Tibial artery (tissue), 4 donors: ENCODE results near the gene CGNL1.

Experiments
- DNase-seq, 2 donors: peaks; one replicate each; pipeline ENCODE4 v3.0.0-alpha.2; 2019
- H3K27ac ChIP-seq, 2 donors: fragments of 200-600 bp; sonication (generic) in 1 of 2; 1 replicate in 1 of 2; 2 replicates in 1 of 2; pipeline ENCODE4 v1.5.1; 2018 to 2019; ENCODE audit warnings: mild to moderate bottlenecking in 1 of 2
- H3K27me3 ChIP-seq, 2 donors: fragments of 200-600 bp; sonication (generic) in 1 of 2; one replicate each; pipeline versions ENCODE4 v1.5.1 to v1.6.0; 2016 to 2019
- H3K36me3 ChIP-seq, 3 donors: fragments of 200-600 bp; sonication (generic) in 2 of 3; one replicate each; pipeline ENCODE4 v1.5.1; 2016 to 2019; ENCODE audit warnings: mild to moderate bottlenecking in 2 of 3
- H3K4me1 ChIP-seq, 4 donors: fragments of 200-600 bp; sonication (generic) in 2 of 4; 1 replicate in 3 of 4; 2 replicates in 1 of 4; pipeline ENCODE4 v1.5.1; 2016 to 2019
- H3K4me3 ChIP-seq, 2 donors: fragments of 200-600 bp; sonication (generic) in 1 of 2; 1 replicate in 1 of 2; 2 replicates in 1 of 2; pipeline ENCODE4 v1.5.1; 2018 to 2019; ENCODE audit warnings: mild to moderate bottlenecking in 2 of 2
- H3K9me3 ChIP-seq, 3 donors: fragments of 200-600 bp; sonication (generic) in 1 of 3; one replicate each; pipeline ENCODE4 v1.5.1; 2016 to 2019
- intact Hi-C: fragments of 100-400 bp; cut with DNase I; formaldehyde crosslinking; loops from one replicate; pipeline ENCODE4 v1.15.0; 2023; ENCODE audit warnings: low total_unique reads
- TF ChIP-seq, protein P1 (sequence below), 2 experiments: fragments of 200-600 bp in 1 of 2; fragments of 450-650 bp in 1 of 2; IDR thresholded peaks; one replicate each; pipeline ENCODE4 v1.5.1; 2017 to 2019; ENCODE audit warnings: antibody characterized with exemption in 2 of 2, mild to moderate bottlenecking in 1 of 2, moderate library complexity in 1 of 2

Gene CGNL1

DNA sequence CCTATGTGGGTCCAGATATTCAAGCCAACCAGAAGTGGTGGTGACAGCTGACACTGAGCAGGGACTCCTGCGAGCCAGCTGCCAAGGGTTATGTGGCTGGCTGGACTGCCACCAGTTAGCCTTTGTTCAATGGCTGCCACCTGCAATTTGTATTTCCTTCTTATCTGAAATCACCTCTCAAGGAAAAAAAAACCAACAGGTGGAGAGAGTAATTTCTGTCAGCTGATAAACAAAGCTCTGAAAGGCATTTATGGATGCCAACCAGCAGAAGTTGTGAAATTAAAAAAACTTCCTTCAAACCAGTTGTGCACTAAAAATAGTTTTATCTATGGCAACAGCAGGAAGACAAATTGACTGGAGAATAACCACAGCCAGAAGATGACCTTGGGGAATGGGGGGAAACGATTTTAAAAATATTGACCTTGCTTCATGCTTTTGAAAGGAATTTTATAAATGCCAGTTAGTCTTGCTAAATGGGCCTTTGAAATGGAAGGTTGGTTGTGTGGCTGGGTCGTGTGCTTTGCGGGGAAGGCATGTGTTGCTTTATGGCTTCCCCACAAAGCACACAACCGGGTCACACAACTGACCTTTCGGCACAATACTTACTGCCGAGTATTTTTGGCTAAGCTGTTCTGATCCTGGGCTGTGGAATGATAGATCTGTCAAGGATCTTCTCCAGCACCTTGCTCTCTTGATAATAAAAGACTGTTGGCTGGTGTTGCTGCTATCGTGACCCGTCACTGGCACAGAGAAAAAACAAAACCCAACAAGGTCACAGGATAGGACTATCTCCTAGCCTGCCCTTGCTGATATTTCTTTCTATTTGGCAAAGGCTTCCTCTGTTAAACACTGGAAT is 218.9 kb downstream of the CGNL1 start:
- H3K27me3 ChIP-seq: peaks cover 0 to 9% of the 10 kb centered on the region in 2 donors
- H3K36me3 ChIP-seq: no peaks in the 10 kb centered on the region
- no peak overlapping the region for H3K4me3 ChIP-seq
- H3K9me3 ChIP-seq: no peaks in the 10 kb centered on the region
- peaks cover 0 to 24% (median 11%) of the 10 kb centered on the region in 4 donors for H3K4me1 ChIP-seq
- intact Hi-C loops: no loop called here
- no peak for DNase-seq
- TF ChIP-seq, protein P1, sequence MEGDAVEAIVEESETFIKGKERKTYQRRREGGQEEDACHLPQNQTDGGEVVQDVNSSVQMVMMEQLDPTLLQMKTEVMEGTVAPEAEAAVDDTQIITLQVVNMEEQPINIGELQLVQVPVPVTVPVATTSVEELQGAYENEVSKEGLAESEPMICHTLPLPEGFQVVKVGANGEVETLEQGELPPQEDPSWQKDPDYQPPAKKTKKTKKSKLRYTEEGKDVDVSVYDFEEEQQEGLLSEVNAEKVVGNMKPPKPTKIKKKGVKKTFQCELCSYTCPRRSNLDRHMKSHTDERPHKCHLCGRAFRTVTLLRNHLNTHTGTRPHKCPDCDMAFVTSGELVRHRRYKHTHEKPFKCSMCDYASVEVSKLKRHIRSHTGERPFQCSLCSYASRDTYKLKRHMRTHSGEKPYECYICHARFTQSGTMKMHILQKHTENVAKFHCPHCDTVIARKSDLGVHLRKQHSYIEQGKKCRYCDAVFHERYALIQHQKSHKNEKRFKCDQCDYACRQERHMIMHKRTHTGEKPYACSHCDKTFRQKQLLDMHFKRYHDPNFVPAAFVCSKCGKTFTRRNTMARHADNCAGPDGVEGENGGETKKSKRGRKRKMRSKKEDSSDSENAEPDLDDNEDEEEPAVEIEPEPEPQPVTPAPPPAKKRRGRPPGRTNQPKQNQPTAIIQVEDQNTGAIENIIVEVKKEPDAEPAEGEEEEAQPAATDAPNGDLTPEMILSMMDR (IDR thresholded peaks at IDR 0.05): no peak
- no peak overlapping the region for H3K27ac ChIP-seq

DNA sequence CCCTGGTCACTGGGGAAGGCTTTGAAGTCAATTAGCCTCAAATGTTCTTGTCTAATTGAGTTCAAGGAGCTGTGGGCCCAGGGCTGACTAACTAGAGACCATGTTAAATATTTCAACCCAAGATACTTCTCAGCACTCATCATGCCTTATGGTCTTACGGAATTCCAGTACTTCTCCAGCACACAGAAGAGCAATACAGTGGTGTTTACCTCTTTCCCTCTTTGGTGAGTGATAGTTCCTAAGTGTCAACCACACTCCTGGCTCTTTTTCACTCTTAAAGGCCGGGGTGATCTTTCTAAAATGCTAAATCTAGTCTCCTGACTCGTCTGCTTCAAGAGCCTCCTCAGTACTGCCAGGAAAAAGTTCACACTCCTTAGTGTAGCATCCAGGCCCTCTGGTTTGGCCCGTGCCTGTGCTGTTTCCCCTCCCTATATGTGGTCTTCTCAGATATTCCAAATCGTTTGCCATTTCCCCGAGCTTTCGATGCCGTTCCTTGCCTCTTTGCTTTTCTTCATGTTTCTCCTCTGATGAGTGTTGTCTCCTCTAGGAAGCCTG is 220.1 kb downstream of the CGNL1 start:
- no peaks in the 10 kb centered on the region for H3K9me3 ChIP-seq
- peaks cover 0 to 14% (median 7%) of the 10 kb centered on the region in 4 donors for H3K4me1 ChIP-seq
- intact Hi-C loops: no loop called here
- H3K4me3 ChIP-seq: no peak overlapping the region
- no peak overlapping the region for H3K27ac ChIP-seq
- DNase-seq: no peak
- TF ChIP-seq, protein P1 (IDR thresholded peaks at IDR 0.05): no peak
- no peaks in the 10 kb centered on the region for H3K36me3 ChIP-seq
- H3K27me3 ChIP-seq: peaks cover 0 to 5% of the 10 kb centered on the region in 2 donors

DNA sequence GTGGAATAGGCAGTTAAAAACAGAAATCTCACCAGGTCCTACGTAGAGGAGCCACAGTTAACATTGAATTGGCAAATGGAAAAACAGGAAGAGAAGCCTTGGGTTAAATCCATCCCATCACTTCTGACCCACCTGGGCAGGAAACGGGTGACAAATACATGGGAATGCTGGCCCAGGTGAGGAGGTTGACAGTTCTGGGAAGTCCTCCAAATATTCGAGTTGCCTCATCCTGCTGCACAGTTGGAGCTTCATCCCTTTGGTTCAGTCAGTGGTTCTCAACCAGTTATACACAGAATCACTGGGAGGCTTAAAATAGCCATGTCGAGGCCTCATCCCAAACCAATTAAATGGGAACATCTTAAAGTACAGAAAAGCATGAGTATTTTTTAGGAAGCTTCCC is 220.7 kb downstream of the CGNL1 start:
- H3K9me3 ChIP-seq: no peaks in the 10 kb centered on the region
- peaks cover 0 to 8% (median 2%) of the 10 kb centered on the region in 4 donors for H3K4me1 ChIP-seq
- no peaks in the 10 kb centered on the region for H3K36me3 ChIP-seq
- no peak overlapping the region for H3K4me3 ChIP-seq
- no peak for DNase-seq
- TF ChIP-seq, protein P1 (IDR thresholded peaks at IDR 0.05): no peak
- intact Hi-C loops: no loop called here
- peaks cover 0 to 1% of the 10 kb centered on the region in 2 donors for H3K27me3 ChIP-seq
- H3K27ac ChIP-seq: no peak overlapping the region

DNA sequence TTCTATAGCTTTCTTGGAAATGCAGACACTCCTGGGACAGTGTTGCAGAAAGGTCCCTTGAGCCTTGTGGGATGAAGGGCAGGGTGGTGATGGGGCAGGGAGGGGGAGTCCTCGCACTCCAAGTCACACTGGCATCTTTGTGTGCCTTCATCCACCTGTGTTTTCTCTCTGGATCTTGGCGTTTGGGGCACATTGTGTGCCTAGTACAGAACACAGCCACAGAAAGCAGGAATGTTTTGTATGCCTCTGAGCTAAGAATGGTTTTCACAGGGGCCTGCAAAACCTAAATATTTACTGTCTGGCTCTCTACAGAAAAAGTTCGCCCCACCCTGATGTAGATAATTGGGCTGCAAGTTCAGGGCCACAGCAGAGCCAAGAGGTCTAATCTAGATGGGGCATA is 221.1 kb downstream of the CGNL1 start:
- TF ChIP-seq, protein P1 (IDR thresholded peaks at IDR 0.05): no peak
- Histone ChIP-seq H3K9me3 (no peaks in the 10 kb centered on the region), H3K27ac (no peak overlapping the region), H3K4me1 (peaks cover 0 to 6% (median 0%) of the 10 kb centered on the region in 4 donors), H3K4me3 (no peak overlapping the region), H3K27me3 (no peaks in the 10 kb centered on the region), H3K36me3 (no peaks in the 10 kb centered on the region)
- DNase-seq: no peak
- intact Hi-C loops: no loop called here

DNA sequence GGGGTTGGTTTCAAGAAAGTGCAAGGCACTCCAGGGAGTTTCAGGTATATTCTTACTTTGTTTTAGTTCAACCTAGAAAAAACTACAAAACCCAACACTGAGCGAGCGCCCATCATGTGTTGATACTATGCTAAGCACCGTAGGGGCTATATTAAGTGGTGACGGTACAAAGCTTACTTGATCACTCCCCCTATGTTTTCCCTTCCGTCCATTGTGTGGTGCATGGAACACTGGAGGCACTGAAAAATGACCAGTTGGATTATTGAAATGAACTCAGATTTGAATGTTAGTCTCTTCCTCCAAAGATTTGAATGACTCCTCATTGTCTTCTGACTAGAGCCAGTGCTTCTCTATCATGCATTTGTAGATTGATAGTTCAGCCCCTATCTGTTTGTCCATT is 222.0 kb downstream of the CGNL1 start:
- no peaks in the 10 kb centered on the region for H3K27me3 ChIP-seq
- H3K36me3 ChIP-seq: no peaks in the 10 kb centered on the region
- DNase-seq: no peak
- intact Hi-C loops: no loop called here
- TF ChIP-seq, protein P1 (IDR thresholded peaks at IDR 0.05): no peak
- peaks cover 0 to 6% (median 0%) of the 10 kb centered on the region in 4 donors for H3K4me1 ChIP-seq
- H3K27ac ChIP-seq: no peak overlapping the region
- no peak overlapping the region for H3K4me3 ChIP-seq
- H3K9me3 ChIP-seq: no peaks in the 10 kb centered on the region
